Chondrocyte (in vitro differentiated cells): Measurements from ENCODE around the gene DSCAM. TPM values are rescaled to one million over a fixed set of nuclear protein-coding genes. Genes with fewer than 3 reads are reported as not detected.

Experiments used
- DNase-seq: peaks from one replicate; pipeline ENCODE4 v3.0.0; 2021; ENCODE audit warnings: mixed read lengths, low spot score
- H3K27ac Mint-ChIP-seq: one replicate; pipeline ENCODE4 v1.8.0; 2021; ENCODE audit warnings: mild to moderate bottlenecking, moderate library complexity, mixed read lengths; ENCODE audit not compliant: unreplicated experiment
- H3K27me3 Mint-ChIP-seq: 2 replicates; pipeline ENCODE4 v1.8.0; 2021; ENCODE audit warnings: low read depth, mixed read lengths
- H3K36me3 Mint-ChIP-seq: 2 replicates; pipeline ENCODE4 v1.8.0; 2021; ENCODE audit warnings: low read depth, mixed read lengths
- H3K4me1 Mint-ChIP-seq: 2 replicates; pipeline ENCODE4 v1.8.0; 2021; ENCODE audit warnings: low read depth, mild to moderate bottlenecking, mixed read lengths
- H3K4me3 Mint-ChIP-seq: one replicate; pipeline ENCODE4 v1.8.0; 2021; ENCODE audit warnings: mild to moderate bottlenecking, moderate library complexity, mixed read lengths; ENCODE audit not compliant: unreplicated experiment
- H3K9me3 Mint-ChIP-seq: 2 replicates; pipeline ENCODE4 v1.8.0; 2021; ENCODE audit warnings: low read depth, mixed read lengths
- total RNA-seq: library from RNA; stranded (reverse); gene quantifications from 3 replicates; pipeline ENCODE4 v1.2.1, GENCODE V29; 2021
- TF ChIP-seq, protein P1 (sequence below): fragments of 200-600 bp; sonication (generic); IDR thresholded peaks from 2 replicates; pipeline ENCODE4 v1.5.0; 2021; ENCODE audit warnings: antibody characterized with exemption, mild to moderate bottlenecking, moderate library complexity

The DSCAM gene
- total RNA-seq, 1 donor from 2014 or later = not detected

DNA sequence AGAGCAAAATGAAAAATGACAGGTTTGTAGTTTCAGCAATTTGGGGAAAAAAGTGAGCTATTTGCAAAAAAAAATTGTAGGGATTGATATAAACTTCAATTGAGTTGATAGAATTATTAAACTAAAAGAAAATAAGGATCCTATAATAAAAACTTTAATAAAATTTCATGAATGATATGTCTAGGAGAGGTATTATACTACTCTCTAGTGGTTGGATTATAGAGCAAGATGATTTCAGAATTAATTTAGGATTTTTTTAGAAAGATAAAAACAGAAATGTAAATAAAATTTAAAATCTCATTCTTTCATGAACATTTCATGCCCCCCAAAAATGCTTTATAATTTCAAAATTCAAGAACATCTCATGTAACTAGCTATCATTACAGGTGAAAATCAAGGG, 430.4 kb downstream of the DSCAM start:
- Mint-ChIP-seq H3K9me3 (peaks cover 35% of the 10 kb centered on the region), H3K4me3 (no peak overlapping the region), H3K27me3 (no peaks in the 10 kb centered on the region), H3K27ac (no peak overlapping the region), H3K4me1 (no peaks in the 10 kb centered on the region), H3K36me3 (no peaks in the 10 kb centered on the region)
- DNase-seq = no peak
- TF ChIP-seq, protein P1, sequence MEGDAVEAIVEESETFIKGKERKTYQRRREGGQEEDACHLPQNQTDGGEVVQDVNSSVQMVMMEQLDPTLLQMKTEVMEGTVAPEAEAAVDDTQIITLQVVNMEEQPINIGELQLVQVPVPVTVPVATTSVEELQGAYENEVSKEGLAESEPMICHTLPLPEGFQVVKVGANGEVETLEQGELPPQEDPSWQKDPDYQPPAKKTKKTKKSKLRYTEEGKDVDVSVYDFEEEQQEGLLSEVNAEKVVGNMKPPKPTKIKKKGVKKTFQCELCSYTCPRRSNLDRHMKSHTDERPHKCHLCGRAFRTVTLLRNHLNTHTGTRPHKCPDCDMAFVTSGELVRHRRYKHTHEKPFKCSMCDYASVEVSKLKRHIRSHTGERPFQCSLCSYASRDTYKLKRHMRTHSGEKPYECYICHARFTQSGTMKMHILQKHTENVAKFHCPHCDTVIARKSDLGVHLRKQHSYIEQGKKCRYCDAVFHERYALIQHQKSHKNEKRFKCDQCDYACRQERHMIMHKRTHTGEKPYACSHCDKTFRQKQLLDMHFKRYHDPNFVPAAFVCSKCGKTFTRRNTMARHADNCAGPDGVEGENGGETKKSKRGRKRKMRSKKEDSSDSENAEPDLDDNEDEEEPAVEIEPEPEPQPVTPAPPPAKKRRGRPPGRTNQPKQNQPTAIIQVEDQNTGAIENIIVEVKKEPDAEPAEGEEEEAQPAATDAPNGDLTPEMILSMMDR = no peak

DNA sequence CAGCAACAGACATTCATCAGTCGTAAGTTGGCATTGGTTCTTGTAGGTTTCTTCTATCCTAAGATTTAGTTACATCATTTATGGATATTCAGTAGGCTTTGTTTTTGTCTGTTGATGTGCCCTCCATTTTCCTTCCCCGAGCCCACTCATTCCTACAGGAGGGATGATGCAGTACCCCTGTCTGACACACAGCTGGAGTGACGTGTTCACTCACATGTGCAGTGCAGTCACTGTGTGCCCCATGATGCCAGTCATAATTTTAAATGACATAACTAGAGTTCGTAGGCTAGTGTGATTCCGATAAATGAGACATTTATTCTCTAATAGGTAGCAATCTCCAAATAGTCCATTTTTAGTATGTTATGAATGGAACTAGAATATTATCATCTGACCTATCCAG, 438.4 kb downstream of the DSCAM start:
- no peak overlapping the region for H3K27ac Mint-ChIP-seq
- TF ChIP-seq, protein P1 = no peak
- H3K4me1 Mint-ChIP-seq = no peaks in the 10 kb centered on the region
- no peaks in the 10 kb centered on the region for H3K36me3 Mint-ChIP-seq
- peaks cover 26% of the 10 kb centered on the region for H3K9me3 Mint-ChIP-seq
- H3K27me3 Mint-ChIP-seq = no peaks in the 10 kb centered on the region
- DNase-seq = no peak
- no peak overlapping the region for H3K4me3 Mint-ChIP-seq

DNA sequence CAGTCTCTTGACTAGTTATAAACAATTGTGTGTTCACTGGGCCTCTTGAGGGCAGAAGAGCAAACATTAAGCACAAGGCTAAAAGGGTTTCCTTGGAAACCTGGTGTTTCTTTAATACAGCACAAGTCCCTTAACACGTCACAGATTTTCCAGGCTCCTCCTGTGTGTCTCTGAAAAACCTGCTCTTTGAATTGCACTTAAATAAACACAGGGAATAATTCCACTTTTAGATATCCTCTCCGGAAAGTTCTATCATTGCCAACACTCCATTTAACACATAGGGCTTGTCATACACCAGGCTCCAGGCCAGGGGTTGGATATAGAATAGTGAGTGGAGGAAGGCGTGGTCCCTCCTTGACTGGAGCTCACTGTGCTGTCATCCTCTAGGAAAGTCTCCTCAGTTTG, 442.6 kb downstream of the DSCAM start:
- Mint-ChIP-seq H3K9me3 (peaks cover 31% of the 10 kb centered on the region), H3K27me3 (no peaks in the 10 kb centered on the region), H3K4me1 (no peaks in the 10 kb centered on the region), H3K27ac (no peak overlapping the region), H3K4me3 (no peak overlapping the region), H3K36me3 (no peaks in the 10 kb centered on the region)
- TF ChIP-seq, protein P1 = no peak
- no peak for DNase-seq

DNA sequence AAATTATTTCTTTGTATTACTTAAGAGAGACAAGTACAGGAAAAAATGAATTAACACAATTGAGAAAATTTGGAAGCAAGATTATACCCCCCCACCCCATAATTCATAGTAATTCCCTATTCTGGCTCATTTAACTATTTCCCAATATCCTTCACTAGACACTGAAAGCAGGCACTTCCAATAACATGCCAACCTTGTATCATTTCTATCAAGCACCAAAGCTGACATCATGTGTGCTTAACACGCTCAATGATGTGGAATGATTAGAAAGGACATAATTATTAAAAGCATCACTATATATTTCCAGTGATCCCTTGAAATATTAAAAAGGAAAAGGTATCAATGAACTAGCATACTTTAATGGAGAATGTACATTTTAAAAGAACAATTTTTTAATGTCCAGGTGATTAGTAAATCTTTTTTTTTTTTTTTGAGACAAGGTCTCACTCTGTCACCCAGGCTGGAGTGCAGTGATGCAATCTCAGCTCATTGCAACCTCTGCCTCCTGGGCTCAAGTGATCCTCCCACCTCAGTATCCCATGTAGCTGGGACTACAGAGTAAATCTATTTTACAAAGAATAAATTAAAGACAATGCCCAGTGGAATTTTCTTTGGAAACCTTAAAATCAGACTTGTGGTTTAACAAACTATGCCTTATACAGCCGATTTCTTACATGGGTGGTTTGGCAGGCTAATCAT, 443.9 kb downstream of the DSCAM start:
- H3K4me1 Mint-ChIP-seq = no peaks in the 10 kb centered on the region
- no peaks in the 10 kb centered on the region for H3K36me3 Mint-ChIP-seq
- H3K27me3 Mint-ChIP-seq = no peaks in the 10 kb centered on the region
- no peak overlapping the region for H3K27ac Mint-ChIP-seq
- peaks cover 33% of the 10 kb centered on the region for H3K9me3 Mint-ChIP-seq
- H3K4me3 Mint-ChIP-seq = no peak overlapping the region
- no peak for DNase-seq
- TF ChIP-seq, protein P1 = no peak

DNA sequence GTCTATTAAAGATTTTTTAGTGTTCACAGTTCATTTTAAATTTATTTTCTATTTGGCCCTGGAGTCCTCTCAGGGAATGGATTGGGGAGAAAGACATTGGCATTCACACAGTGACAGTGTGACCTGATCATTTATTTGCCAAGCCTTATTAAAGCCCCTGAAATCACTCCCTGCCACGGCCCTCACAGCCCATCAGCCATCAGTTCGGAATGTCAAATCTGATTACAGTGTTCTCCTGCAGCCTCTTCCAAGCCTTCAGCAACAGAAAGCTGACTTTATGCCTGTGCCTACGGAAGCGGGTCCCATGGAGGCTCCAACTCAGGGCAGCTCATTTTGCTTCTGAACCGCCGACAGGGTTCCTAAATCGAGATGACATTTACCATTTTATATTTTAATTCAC, 451.2 kb downstream of the DSCAM start:
- H3K4me1 Mint-ChIP-seq = no peaks in the 10 kb centered on the region
- DNase-seq = no peak
- no peaks in the 10 kb centered on the region for H3K27me3 Mint-ChIP-seq
- H3K27ac Mint-ChIP-seq = no peak overlapping the region
- peaks cover 10% of the 10 kb centered on the region for H3K9me3 Mint-ChIP-seq
- TF ChIP-seq, protein P1 = no peak
- H3K4me3 Mint-ChIP-seq = no peak overlapping the region
- H3K36me3 Mint-ChIP-seq = no peaks in the 10 kb centered on the region
